K562 treated with DMSO at 1 percent for 24 hours (cell line): ENCODE measurements around the gene UBE2A. TPM values are rescaled to one million over a fixed set of nuclear protein-coding genes. Genes with fewer than 3 reads are reported as not detected.

Experiments
- total RNA-seq: library from RNA; unstranded; fragments of 300-600 nt; gene quantifications from 2 replicates; pipeline ENCODE4 v1.2.3, GENCODE V29; 2022; ENCODE audit warnings: low read depth; ENCODE audit not compliant: insufficient read depth

The UBE2A gene
- 61.8 and 64.0 TPM in 2 replicates for total RNA-seq

GRCh38 chrX:119574394-119575266, at the start of gene UBE2A:
UBE2A (plus strand) TSS chrX:119574563; CDS start chrX:119574712, 149 bp downstream.

DNA sequence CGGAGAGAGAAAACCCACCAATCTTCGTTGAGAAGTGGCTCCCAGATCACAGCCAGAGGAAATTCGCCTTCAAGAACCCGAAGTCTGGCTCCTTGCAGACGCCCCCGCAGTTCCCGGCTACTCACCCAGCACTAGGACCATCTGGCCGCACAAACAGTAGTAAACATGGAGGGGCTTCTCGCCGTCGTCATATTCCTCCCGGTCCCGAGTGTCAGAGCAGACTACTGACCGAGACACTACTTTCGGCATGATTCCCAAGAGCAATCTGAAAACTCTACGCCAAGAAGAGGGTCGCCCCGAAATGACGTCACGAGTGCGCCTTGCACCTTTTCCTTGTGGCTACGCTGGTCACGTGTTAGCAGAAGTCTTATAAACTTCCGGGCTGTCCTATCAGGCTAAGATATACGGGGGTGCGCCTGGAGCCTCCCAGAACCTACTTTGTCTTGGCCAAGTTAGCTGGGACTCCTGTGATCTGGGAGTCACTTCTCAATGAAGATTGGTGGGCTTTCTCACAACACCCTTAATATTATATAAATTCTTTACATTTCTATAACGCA, 9.2 kb upstream of the UBE2A start, which contains the start of gene STEEP1:
TSS of gene STEEP1 (minus strand) at position 303 of the 557 bp plus-strand sequence. CDS start at position 249, 54 bp downstream.

GRCh38 chrX:119606280-119607017, 32.1 kb downstream of the UBE2A start, which contains the start of gene NKRF:
NKRF (minus strand) TSS chrX:119606424.

Other genes with a start within 250 kb of the UBE2A start
- gene SLC25A43, start 175.2 kb upstream of the UBE2A start, total RNA-seq: 8.0 and 9.3 TPM in 2 replicates
- gene SLC25A5, start 106.1 kb upstream of the UBE2A start, total RNA-seq: 1,032 and 1,044 TPM in 2 replicates
- gene STEEP1, start 9.2 kb upstream of the UBE2A start, total RNA-seq: 30.2 and 33.8 TPM in 2 replicates
- 11.1 and 12.5 TPM in 2 replicates for gene NKRF, start 31.9 kb downstream of the UBE2A start, total RNA-seq
- 66.1 and 67.7 TPM in 2 replicates for gene SEPTIN6, start 118.6 kb downstream of the UBE2A start, total RNA-seq
- 0.59 and 0.89 TPM in 2 replicates for gene SOWAHD, start 184.0 kb downstream of the UBE2A start, total RNA-seq
- gene RPL39, start 217.1 kb downstream of the UBE2A start, total RNA-seq: 3,545 and 3,652 TPM in 2 replicates